ENCODE measurements around the gene KLK11. TPM values are rescaled to one million over a fixed set of nuclear protein-coding genes. Genes with fewer than 3 reads are reported as not detected.

Gene KLK11
- total RNA-seq, 2 donors from 2014 or later = 0.29 to 2.5 TPM

GRCh38 chr19:51064534-51065220, 38.3 kb upstream of the KLK11 start, which contains the start of gene KLK13:
Gene KLK13, minus strand, starts transcription at chr19:51065092. Its CDS starts 25 bp downstream, at chr19:51065067.
- Histone ChIP-seq H3K27me3 (ENCODE audit: control insufficient read depth, insufficient read depth, low read length, poor library complexity, severe bottlenecking) (peaks cover 10% of the 10 kb centered on the region), H3K9ac (ENCODE audit: extremely low read depth, low read length, poor library complexity, severe bottlenecking) (no peak within 1 kb of the TSS), H3K4me1 (ENCODE audit: control insufficient read depth, insufficient read depth, low read length) (no peaks in the 10 kb centered on the region), H3K9me3 (ENCODE audit: control insufficient read depth, low read length) (no peaks in the 10 kb centered on the region), H3K27ac (ENCODE audit: low read depth, low read length) (no peak within 1 kb of the TSS), H3K4me3 (ENCODE audit: low read length) (peak within 1 kb of the TSS; percentile 69), H3K36me3 (ENCODE audit: control insufficient read depth, insufficient read depth, low read length) (no peaks in the 10 kb centered on the region)
- H3K4me3 Mint-ChIP-seq = peak within 1 kb of the TSS; percentile 59
- 27 to 51% methylated on average over 11 to 37 of the region's 38 CpGs for WGBS, 2 experiments (ENCODE audit: insufficient coverage in 1 of 2, insufficient read length in 1 of 2)
- no peak for TF ChIP-seq CTCF (conservative IDR thresholded peaks at IDR 0.05)
- H3K9me3 Mint-ChIP-seq = no peaks in the 10 kb centered on the region
- no peaks in the 10 kb centered on the region for H3K36me3 Mint-ChIP-seq (ENCODE audit: low read depth)
- peaks cover 7% of the 10 kb centered on the region for H3K4me1 Mint-ChIP-seq
- H3K27me3 Mint-ChIP-seq (ENCODE audit: insufficient read depth) = peaks cover 28% of the 10 kb centered on the region
- peak; percentile 88 for DNase-seq
- H3K27ac Mint-ChIP-seq = no peak within 1 kb of the TSS

- TF ChIP-seq CTCF (conservative IDR thresholded peaks at IDR 0.05) = no peak
- Histone ChIP-seq H3K9me3 (ENCODE audit: control insufficient read depth, low read length) (no peaks in the 10 kb centered on the region), H3K27me3 (ENCODE audit: control insufficient read depth, insufficient read depth, low read length, poor library complexity, severe bottlenecking) (peaks cover 9% of the 10 kb centered on the region), H3K36me3 (ENCODE audit: control insufficient read depth, insufficient read depth, low read length) (no peaks in the 10 kb centered on the region), H3K9ac (ENCODE audit: extremely low read depth, low read length, poor library complexity, severe bottlenecking) (no peak overlapping the region), H3K4me1 (ENCODE audit: control insufficient read depth, insufficient read depth, low read length) (no peaks in the 10 kb centered on the region), H3K4me3 (ENCODE audit: low read length) (no peak overlapping the region), H3K27ac (ENCODE audit: low read depth, low read length) (no peak overlapping the region)
- peaks cover 28% of the 10 kb centered on the region for H3K27me3 Mint-ChIP-seq (ENCODE audit: insufficient read depth)
- no peaks in the 10 kb centered on the region for H3K36me3 Mint-ChIP-seq (ENCODE audit: low read depth)
- H3K4me1 Mint-ChIP-seq = peaks cover 7% of the 10 kb centered on the region
- WGBS, 2 experiments (ENCODE audit: insufficient coverage in 1 of 2, insufficient read length in 1 of 2) = 97 to 100% methylated on average over 4 to 7 of the region's 7 CpGs
- no peaks in the 10 kb centered on the region for H3K9me3 Mint-ChIP-seq
- no peak for DNase-seq
- H3K4me3 Mint-ChIP-seq = peak overlapping the region; percentile 59
- no peak overlapping the region for H3K27ac Mint-ChIP-seq
These were observed 37.2 kb upstream of the KLK11 start for GRCh38 chr19:51063664-51064063.

- H3K9ac ChIP-seq (ENCODE audit: extremely low read depth, low read length, poor library complexity, severe bottlenecking) = no peak overlapping the region
- H3K4me1 Mint-ChIP-seq = peaks cover 4% of the 10 kb centered on the region
- peaks cover 17% of the 10 kb centered on the region for H3K27me3 Mint-ChIP-seq (ENCODE audit: insufficient read depth)
- no peak for TF ChIP-seq CTCF (conservative IDR thresholded peaks at IDR 0.05)
- WGBS, 2 experiments (ENCODE audit: insufficient coverage in 1 of 2, insufficient read length in 1 of 2) = 0% methylated on average over 1 of the region's 1 CpG
- no peak overlapping the region for H3K27ac ChIP-seq (ENCODE audit: low read depth, low read length)
- H3K36me3 ChIP-seq (ENCODE audit: control insufficient read depth, insufficient read depth, low read length) = no peaks in the 10 kb centered on the region
- H3K9me3 Mint-ChIP-seq = no peaks in the 10 kb centered on the region
- H3K4me3 ChIP-seq (ENCODE audit: low read length) = no peak overlapping the region
- H3K4me3 Mint-ChIP-seq = no peak overlapping the region
- no peaks in the 10 kb centered on the region for H3K4me1 ChIP-seq (ENCODE audit: control insufficient read depth, insufficient read depth, low read length)
- peaks cover 7% of the 10 kb centered on the region for H3K27me3 ChIP-seq (ENCODE audit: control insufficient read depth, insufficient read depth, low read length, poor library complexity, severe bottlenecking)
- no peak overlapping the region for H3K27ac Mint-ChIP-seq
- no peaks in the 10 kb centered on the region for H3K9me3 ChIP-seq (ENCODE audit: control insufficient read depth, low read length)
- no peaks in the 10 kb centered on the region for H3K36me3 Mint-ChIP-seq (ENCODE audit: low read depth)
- DNase-seq = no peak
These were observed 34.6 kb upstream of the KLK11 start for GRCh38 chr19:51060973-51061372.

All from endodermal cell (in vitro differentiated cells).